IPS-18c (cell line): ENCODE results near the gene VPS8.

Experiments used
- H3K4me3 ChIP-seq: 2 replicates; pipeline ENCODE4 v1.7.0; 2013; ENCODE audit warnings: low read depth, mild to moderate bottlenecking, low read length, moderate library complexity; ENCODE audit not compliant: insufficient read depth
- H3K9me3 ChIP-seq: one replicate; pipeline ENCODE4 v1.6.1; 2013; ENCODE audit warnings: mild to moderate bottlenecking, low read length, moderate library complexity; ENCODE audit not compliant: control insufficient read depth, insufficient read depth

Gene VPS8, protein sequence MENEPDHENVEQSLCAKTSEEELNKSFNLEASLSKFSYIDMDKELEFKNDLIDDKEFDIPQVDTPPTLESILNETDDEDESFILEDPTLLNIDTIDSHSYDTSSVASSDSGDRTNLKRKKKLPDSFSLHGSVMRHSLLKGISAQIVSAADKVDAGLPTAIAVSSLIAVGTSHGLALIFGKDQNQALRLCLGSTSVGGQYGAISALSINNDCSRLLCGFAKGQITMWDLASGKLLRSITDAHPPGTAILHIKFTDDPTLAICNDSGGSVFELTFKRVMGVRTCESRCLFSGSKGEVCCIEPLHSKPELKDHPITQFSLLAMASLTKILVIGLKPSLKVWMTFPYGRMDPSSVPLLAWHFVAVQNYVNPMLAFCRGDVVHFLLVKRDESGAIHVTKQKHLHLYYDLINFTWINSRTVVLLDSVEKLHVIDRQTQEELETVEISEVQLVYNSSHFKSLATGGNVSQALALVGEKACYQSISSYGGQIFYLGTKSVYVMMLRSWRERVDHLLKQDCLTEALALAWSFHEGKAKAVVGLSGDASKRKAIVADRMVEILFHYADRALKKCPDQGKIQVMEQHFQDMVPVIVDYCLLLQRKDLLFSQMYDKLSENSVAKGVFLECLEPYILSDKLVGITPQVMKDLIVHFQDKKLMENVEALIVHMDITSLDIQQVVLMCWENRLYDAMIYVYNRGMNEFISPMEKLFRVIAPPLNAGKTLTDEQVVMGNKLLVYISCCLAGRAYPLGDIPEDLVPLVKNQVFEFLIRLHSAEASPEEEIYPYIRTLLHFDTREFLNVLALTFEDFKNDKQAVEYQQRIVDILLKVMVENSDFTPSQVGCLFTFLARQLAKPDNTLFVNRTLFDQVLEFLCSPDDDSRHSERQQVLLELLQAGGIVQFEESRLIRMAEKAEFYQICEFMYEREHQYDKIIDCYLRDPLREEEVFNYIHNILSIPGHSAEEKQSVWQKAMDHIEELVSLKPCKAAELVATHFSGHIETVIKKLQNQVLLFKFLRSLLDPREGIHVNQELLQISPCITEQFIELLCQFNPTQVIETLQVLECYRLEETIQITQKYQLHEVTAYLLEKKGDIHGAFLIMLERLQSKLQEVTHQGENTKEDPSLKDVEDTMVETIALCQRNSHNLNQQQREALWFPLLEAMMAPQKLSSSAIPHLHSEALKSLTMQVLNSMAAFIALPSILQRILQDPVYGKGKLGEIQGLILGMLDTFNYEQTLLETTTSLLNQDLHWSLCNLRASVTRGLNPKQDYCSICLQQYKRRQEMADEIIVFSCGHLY (N-terminal part only)

DNA sequence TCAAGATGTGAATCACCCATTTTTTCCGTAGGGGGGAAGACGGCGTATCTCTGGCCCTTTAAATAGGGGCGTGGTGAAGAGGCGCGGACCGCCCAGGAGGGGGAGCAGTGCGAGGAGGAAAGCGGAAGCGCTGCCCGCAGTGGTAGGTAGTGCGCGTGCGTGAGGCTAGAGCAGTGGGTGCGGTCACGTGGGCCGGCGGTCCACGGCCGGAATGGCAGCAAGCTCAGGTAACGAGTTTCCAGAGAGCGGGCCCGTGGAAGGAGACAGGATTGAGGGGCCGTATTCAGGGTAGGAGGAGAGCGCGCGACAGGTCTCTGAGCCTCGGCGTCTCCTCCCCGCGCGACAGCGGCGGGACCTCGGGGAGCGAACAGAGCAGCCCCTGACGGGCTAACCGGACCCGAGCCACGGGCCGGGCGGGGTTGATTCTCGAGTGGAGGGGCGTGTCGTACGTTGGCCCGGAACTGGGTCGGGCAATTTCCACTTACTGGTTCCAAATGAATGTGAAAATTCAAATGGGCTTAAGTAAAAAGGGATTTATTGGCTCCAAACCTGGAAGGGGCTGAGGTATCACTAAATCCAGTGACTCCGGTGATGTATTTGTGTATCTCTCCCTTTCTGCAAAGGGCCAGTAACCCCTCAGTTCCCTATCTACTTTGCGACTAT is at the start of gene VPS8:
VPS8 (plus strand) TSS at position 168 of the 663 bp plus-strand sequence. CDS start 12,467 bp downstream, outside the sequence.
- peak within 1 kb of the TSS; percentile 94 for H3K4me3 ChIP-seq
- H3K9me3 ChIP-seq, result no peaks in the 10 kb centered on the region

DNA sequence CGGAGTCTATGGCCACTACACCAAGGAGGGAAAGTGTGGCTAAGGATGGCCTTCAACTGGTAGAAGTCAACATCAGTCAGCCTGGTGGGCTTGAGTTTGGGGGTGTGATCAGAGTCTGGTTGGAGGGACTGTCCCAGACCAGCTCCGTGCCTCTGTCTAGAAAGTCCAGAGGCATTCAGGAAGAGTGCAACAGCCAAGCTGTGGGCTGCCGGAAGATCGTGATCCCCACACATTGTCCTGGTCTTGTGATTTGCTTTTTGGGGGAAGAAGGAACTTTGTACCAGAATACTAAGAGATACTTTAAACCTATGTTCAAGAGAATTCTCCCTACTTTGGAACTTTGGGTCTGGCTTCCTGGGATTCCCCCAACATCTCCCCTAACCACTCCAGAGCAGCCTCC is 47.8 kb upstream of the VPS8 start:
- no peaks in the 10 kb centered on the region for H3K9me3 ChIP-seq
- H3K4me3 ChIP-seq, result no peak overlapping the region

DNA sequence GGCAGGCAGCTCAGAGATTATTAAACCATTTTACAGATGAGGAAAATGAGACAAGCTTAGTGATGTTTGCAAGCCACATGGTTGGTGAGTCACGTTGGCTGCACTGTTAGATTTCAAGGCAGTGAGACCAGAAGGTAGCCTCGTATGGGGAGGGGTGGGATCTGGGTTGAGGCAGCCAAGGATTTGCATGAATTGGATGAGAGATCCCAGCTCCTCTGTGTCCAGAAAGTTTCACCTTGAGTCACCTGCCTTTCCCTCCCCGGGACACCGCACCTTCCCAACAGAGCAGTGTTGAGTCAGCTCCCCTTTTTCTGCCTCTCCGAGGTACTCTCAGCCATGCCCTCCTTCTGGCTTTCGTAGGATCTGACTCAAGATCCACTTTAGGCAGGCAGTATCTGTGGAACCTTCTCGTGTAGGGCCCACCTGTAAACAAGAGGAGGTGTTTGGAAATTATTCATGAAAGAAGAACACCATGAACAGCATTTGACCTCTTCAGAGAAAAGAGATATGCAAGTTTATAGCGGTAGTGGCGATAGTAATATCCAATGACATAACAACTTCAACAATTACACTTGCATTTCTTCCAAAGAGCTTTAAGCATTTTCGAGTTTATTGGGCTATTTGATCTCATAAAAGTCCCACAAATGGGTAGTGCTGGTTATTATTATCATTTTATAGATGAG is 46.8 kb upstream of the VPS8 start:
- H3K4me3 ChIP-seq, result no peak overlapping the region
- no peaks in the 10 kb centered on the region for H3K9me3 ChIP-seq

DNA sequence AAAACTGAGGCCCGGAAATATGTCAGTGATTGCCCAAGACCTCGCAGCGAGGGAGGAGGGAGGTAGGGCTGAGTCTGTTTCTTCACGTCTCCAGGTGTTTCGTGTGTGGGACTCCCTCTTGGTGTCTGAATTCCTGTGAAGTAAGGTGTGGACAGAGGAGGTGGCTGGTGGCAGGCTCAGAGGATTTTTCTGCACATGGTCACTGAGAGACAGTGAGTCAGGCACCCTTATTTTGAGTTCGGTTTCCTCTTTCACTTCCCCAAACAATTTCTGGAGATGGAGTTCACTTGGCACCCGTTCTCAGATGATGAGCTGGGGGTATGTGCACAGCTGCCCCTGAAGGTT is 46.3 kb upstream of the VPS8 start:
- Histone ChIP-seq H3K4me3 (no peak overlapping the region), H3K9me3 (no peaks in the 10 kb centered on the region)

DNA sequence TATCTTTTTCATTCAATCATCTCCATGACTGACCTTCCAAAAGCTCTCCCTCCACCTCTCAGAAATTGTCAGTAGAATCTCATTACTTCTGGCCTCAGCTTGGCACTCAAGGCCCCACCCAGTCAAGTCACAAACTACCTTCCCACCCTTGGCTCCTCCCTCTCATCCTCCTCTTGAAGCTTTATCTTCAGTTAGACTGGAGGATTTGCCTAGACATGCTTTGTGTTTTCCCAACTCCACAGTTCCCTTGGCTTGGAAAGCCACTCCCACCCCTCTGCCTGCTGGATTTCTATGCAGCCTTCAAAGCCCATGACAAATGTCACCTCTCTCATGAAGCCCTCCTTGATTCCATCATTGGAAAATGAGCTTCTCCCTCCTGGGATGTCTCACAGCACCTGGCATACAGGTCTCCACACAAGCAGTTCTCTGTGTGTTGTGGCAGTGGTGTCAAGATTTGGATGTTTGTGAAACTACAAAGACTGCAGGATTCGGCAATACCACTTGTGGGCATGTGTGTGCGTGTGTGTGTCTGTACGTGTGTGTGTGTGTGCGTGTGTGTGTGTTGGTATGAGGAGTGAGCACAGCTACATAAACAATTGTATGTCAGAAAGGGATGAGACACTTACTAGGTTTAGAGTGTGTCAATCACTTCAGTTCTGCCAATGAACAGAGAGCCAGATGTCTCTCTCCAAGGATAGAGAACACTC is 45.3 kb upstream of the VPS8 start:
- no peaks in the 10 kb centered on the region for H3K9me3 ChIP-seq
- no peak overlapping the region for H3K4me3 ChIP-seq

DNA sequence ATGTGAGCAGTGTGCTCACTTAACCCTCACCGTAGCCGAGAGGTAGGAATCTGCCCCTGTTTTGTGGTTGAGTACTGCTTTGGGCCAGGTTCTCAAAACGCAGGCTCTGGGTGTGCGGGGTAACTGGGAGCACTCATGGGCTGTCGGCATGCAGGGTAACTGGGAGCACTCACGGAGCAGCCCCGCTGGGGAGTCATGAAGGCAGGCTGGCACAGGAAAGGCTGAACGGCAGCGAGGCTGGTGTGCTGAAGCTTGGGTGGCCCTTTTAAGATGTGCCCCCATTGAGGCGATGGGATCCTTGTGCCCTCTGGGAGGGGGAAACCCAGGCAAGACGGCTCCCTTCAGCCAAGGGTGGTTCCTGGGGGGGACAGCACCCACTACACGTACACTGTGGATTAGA is 44.6 kb upstream of the VPS8 start:
- no peaks in the 10 kb centered on the region for H3K9me3 ChIP-seq
- H3K4me3 ChIP-seq, result no peak overlapping the region

DNA sequence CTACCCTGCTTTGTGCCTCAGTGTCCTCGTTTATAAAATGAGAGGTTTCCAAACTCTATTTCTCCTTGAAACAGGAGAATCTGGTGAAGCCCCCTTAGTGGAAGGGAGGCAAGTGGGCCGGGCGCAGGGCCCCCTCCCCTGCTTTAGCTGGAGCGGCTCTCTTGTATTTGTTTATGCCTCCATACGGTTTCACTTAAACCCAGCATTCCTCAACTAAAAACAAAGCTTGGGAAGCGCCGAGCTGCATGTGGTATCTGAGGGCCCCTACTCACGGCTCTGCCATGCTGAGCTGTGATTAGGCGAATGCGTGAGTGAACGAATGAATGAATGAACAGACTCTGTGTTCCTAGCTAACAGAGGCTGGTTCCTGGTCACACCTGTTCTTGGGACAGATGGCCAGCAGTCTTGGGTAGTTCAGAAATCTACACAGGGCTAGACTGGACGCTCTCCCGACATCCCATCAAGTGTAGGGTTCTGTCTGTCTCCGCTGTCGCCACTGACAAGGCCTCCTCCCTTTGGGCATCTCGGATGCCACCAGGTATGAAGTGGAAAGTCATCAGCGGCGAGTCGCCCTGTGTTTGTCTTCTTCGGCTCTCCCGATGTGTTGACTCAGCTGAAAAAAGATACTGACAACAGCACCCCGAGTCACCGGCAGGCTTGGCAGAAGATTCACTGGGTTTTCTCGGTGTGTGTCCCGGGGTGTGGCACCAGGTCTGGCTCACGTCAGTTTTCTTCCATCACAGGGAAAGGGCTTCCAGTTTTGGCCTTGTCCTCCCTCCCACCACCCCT is 42.4 kb upstream of the VPS8 start:
- no peak overlapping the region for H3K4me3 ChIP-seq

DNA sequence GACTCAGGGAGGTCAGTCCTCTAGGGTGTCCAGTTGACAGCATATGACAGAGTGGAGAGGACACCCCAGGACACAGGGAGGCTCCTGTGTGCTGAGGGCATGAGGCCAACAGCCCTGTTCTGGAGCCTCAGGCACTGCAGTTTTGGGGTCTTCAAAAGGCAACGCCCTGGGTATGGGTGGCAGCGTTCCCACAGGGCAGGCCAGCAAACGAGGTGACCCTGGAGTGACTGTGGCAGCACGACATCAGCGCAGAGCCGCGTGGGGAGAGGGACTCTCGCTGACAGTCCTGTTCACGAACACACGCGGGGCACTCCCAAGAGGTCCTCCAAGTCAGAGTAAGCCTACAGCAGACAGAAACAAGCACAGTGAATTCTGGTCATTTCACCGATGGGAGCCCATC is 41.4 kb upstream of the VPS8 start:
- no peak overlapping the region for H3K4me3 ChIP-seq
- H3K9me3 ChIP-seq, result no peaks in the 10 kb centered on the region

More for the DNA sequence above, 42.4 kb upstream of the VPS8 start:
- H3K9me3 ChIP-seq, result no peaks in the 10 kb centered on the region

DNA sequence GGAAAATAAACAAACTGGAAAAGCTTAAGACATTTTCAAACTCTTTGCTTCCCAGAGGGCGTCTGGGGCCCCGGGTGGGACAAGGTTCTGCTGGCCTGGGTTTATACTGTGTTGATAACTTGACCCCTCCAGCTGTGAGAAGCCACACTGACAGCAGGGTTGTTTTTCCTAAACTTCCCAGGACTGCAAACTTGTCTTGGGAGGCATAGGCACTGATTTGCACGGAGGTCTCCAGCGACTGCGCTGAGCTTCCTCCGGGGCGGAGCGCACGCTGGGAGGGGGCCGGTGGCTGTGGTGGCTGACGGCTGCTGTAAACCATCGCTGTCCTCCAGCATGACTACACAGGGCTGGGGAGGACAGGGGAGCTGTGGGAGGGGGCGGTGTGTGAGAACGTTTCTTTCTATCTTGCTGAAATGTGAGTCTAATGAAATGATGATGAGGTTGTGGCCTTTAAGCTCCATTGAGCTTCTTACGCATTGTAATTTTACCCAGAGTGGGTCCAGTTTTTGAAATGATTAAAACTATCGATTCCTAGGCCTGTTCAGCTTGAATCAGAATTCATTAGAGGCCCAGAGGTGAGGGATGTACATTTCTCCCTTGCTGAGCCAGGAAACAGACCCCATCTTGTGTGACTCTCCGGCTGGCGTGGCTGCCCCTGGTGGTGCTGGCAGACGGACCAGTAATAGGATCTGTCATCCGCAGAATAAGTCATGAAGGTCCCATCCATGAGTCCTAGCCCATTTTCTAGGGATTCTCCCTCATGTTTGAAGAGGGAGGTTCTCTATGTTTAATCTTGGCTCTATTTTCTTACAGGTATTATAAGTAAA is 40.5 kb upstream of the VPS8 start:
- Histone ChIP-seq H3K9me3 (no peaks in the 10 kb centered on the region), H3K4me3 (no peak overlapping the region)

DNA sequence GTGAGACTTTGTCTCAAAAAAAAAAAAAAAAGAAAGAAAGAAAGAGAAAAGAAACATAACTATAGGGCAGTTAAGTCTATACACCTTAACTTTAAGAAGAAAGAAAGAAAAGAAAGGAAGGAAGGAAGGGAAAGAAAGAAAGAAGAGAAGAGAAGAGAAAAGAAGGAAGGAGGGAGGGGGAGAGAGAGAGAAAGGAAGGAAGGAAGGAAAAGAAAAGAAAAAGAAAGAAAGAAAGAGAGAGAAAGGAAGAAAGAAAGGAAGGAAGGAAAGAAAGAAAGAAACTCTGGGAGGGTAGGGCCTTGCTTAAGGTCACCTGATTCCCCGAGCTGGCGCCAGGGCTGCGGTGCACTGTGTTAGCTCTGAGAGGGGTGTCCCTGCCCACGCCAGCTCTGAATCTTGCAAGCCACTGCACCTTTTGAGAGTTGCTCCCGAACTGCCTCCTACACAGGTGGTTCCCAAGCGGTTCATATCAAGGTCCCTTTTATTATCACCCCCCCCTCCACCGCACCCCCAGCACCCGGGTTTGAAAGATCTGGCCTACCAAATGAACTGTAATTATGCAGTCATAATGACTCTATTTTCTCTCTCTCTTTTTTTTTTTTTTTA is 39.2 kb upstream of the VPS8 start:
- Histone ChIP-seq H3K9me3 (no peaks in the 10 kb centered on the region), H3K4me3 (no peak overlapping the region)

DNA sequence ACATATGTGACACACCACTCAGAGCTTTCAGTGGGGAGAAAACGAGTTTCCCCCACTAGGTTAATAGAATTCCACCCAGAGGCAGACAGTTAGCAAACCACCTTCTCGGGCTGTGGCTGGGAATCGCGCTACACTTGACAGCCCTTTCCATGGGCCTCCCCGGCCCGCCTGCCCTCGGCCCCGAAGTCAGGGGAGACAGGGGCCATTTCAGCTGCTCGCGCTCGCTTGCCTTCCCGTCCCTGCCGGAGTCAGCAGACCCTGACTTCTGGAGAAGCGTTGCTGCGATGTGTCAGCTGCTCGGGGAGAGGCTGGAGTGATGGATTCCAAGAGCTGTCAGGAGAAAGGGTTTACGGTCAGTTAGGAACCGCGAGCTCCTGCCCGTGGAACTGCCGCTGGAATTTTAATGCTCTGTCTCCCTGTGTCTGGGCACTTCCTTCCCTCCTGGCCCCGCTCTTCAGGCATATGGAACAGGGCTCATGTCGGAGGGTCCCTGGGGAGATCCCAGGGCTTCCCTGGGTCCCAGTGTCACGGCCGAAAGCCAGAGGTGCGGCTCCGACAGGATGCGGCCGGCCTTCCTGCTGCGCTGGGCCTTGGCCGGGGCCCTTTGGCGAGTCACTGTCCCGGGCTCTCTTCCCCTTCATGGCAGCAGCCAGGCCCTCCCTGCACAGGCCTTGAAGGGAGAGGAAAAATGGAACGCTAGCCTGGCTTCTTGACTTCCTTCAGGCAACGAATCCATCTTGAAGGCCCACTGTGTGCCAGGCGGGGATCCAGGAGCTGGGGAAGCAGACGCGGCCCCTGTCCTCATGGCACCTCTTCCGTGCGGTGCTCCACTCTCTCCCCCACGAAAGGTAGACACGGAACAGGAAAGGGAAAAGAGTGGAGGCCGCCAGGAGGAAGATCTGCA is 38.4 kb upstream of the VPS8 start:
- no peaks in the 10 kb centered on the region for H3K9me3 ChIP-seq
- no peak overlapping the region for H3K4me3 ChIP-seq

DNA sequence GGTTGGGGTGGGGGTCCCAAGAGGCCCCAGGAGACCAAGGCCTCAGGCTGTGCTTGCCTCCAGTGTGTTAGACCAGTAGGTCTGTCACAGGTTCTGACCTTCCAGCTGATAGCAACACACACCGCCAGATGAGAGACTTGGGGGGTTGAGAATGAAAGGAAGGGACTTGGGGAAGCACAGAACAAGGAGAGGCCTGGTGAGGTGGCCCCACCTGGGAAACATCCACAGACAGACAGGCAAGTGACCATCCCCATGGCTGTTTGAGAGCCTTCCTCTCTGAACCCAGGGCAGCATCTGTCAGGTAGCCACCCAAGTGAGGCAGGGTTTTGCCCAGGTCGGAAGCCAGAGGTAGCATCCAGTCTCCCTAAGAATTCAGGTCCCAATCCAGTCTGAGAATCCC is 35.0 kb upstream of the VPS8 start:
- no peaks in the 10 kb centered on the region for H3K9me3 ChIP-seq
- H3K4me3 ChIP-seq, result no peak overlapping the region

DNA sequence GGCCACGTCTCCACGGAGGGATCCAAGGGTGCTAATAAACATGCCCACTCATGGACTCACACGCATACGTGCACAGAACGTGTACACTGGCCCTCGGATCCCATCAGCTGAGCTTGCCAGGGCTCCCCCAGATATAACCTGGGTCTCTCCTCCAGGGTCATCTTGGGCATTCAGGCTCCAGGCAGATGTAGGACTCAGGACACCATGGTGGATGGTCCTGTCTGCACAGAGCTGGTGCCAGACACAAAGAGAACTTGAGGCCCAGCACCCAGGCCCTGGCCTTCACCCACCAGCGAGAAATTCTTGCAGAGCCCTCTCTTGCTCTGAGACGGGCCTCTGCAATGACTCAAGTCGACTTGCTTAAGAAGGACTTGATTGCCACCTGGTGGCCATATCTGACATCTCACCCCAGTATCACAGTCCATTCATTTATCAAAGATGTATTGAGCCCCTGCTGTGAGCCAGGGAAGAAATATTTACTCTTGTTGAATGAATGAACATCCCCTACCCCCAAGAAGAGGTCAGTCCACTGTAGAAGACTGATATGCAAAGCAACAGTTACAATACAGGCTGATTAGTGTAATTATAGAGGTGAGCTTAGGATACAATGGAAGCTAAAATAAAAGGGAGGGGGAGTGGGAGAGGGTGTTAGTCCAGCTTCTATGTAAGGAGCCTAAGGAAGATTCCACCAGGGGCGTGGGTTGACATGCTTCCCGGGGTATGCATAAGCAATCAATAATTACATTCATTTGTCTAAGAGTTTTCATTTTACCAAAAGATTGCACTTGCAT is 34.2 kb upstream of the VPS8 start:
- H3K9me3 ChIP-seq, result no peaks in the 10 kb centered on the region
- no peak overlapping the region for H3K4me3 ChIP-seq
